Hepatocyte (in vitro differentiated cells): Measurements from ENCODE around the gene TNFRSF1A.

Experiments
- CTCF ChIP-seq: fragments of 200-600 bp; sonication (generic); IDR thresholded peaks from 2 replicates; pipeline ENCODE4 v1.5.1; 2016; ENCODE audit warnings: antibody characterized with exemption, mild to moderate bottlenecking; ENCODE audit not compliant: poor library complexity
- EZH2phosphoT487 ChIP-seq: fragments of 200-600 bp; sonication (generic); IDR thresholded peaks from one replicate; pipeline ENCODE4 v1.6.1; 2018; ENCODE audit warnings: antibody characterized with exemption, mild to moderate bottlenecking, low read depth, moderate library complexity; ENCODE audit not compliant: unreplicated experiment, severe bottlenecking

GRCh38 chr12:6343518-6343917, 1.6 kb upstream of the TNFRSF1A start:
- no peak for TF ChIP-seq CTCF
- TF ChIP-seq EZH2phosphoT487: no peak
